B cell (primary cell): ENCODE results near the gene TTLL5.

Experiments
- CTCF ChIP-seq: fragments of 200-600 bp; IDR thresholded peaks from one replicate; pipeline ENCODE4 v1.8.0; 2022; ENCODE audit warnings: antibody characterized with exemption, mild to moderate bottlenecking
- EZH2 ChIP-seq: IDR thresholded peaks from 2 replicates; pipeline ENCODE4 v1.6.1; 2012; ENCODE audit warnings: borderline replicate concordance, low read depth, mild to moderate bottlenecking, moderate library complexity, low read length; ENCODE audit not compliant: insufficient read depth, poor library complexity, severe bottlenecking

- TF ChIP-seq CTCF = no peak
- TF ChIP-seq EZH2 = no peak
These were observed 256.9 kb downstream of the TTLL5 start for GRCh38 chr14:75917946-75918335.
